ENCODE measurements around the gene WT1.

GRCh38 chr11:32433101-32433913, 2.0 kb downstream of the WT1 start:
- TF ChIP-seq CTCF (IDR thresholded peaks at IDR 0.05; ENCODE audit: borderline replicate concordance, extremely low read depth, low read length, poor library complexity, severe bottlenecking) (no peak), EZH2 (IDR thresholded peaks at IDR 0.05; ENCODE audit: borderline replicate concordance, low read depth, low read length, severe bottlenecking) (no peak)

Measured in DND-41 (cell line).